ENCODE data around the gene LETM1.

Gene LETM1

DNA sequence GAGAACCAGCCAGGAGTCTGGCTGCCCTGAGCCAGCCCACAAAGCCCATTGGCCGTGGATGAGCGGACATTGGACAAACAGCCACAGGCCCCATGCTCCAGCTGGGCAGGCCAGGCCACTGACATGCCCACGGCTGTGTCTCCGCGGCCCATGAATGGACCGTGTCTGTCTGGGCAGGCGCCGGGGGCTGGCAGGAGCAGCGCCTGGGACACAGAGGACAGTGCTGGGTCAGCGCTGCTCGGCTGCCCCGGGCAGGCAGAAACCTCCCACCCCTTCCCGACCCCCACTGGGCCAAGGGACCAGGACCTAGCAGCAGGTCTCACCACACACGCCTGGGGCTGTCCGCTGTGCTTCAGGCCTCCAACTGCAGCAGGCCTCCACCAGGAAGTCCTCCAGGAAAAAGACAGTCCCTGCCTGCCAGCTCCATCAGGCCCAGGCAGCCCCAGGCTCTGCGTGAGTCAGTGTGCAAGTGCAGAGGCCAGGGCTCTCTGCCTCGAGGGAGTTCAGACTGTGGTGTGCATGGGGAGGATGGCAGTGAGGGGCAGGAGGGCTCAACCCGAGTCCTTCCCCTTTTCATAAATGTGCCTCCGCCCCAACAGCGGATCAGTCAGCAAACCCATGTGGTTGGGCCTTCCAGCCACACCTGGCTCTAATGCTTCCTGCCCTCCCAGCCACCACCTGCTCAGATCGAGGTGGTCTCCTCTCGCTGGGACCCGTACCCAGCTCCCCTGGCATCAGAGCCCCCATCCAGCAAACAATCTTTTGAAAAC, 80.0 kb downstream of the LETM1 start:
- no peak for TF ChIP-seq POU6F1 (CRISPR knock-in tag; IDR thresholded peaks at IDR 0.05; ENCODE audit: borderline replicate concordance, low read depth)
- no peak for TF ChIP-seq ZNF70 (CRISPR knock-in tag; IDR thresholded peaks at IDR 0.05)

GRCh38 chr4:1773754-1774153, 82.2 kb downstream of the LETM1 start:
- no peak for ATAC-seq
- TF ChIP-seq OSR1 (CRISPR knock-in tag; IDR thresholded peaks at IDR 0.05) (no peak), ZNF8 (CRISPR knock-in tag; IDR thresholded peaks at IDR 0.05) (no peak), CSRNP3 (CRISPR knock-in tag; IDR thresholded peaks at IDR 0.05) (no peak), GLIS3 (CRISPR knock-in tag; IDR thresholded peaks at IDR 0.05) (no peak), ESRRG (CRISPR knock-in tag; IDR thresholded peaks at IDR 0.05) (no peak), POU6F1 (CRISPR knock-in tag; IDR thresholded peaks at IDR 0.05; ENCODE audit: borderline replicate concordance, low read depth) (no peak), ZC3H10 (CRISPR knock-in tag; IDR thresholded peaks at IDR 0.05) (no peak), ZNF70 (CRISPR knock-in tag; IDR thresholded peaks at IDR 0.05) (no peak), SNAI2 (CRISPR knock-in tag; IDR thresholded peaks at IDR 0.05) (no peak), ZFP30 (CRISPR knock-in tag; IDR thresholded peaks at IDR 0.05) (no peak), PPARA (CRISPR knock-in tag; IDR thresholded peaks at IDR 0.05; ENCODE audit: borderline replicate concordance) (no peak), CREB5 (CRISPR knock-in tag; IDR thresholded peaks at IDR 0.05; ENCODE audit: low read depth) (no peak), ARNTL (CRISPR knock-in tag; IDR thresholded peaks at IDR 0.05; ENCODE audit: borderline replicate concordance, low read depth) (no peak), BACH2 (CRISPR knock-in tag; IDR thresholded peaks at IDR 0.05; ENCODE audit: borderline replicate concordance) (no peak), RARB (CRISPR knock-in tag; IDR thresholded peaks at IDR 0.05) (no peak), ZNF565 (CRISPR knock-in tag; conservative IDR thresholded peaks at IDR 0.05; ENCODE audit: low read depth) (no peak)
- TF ChIP-seq, protein P1, sequence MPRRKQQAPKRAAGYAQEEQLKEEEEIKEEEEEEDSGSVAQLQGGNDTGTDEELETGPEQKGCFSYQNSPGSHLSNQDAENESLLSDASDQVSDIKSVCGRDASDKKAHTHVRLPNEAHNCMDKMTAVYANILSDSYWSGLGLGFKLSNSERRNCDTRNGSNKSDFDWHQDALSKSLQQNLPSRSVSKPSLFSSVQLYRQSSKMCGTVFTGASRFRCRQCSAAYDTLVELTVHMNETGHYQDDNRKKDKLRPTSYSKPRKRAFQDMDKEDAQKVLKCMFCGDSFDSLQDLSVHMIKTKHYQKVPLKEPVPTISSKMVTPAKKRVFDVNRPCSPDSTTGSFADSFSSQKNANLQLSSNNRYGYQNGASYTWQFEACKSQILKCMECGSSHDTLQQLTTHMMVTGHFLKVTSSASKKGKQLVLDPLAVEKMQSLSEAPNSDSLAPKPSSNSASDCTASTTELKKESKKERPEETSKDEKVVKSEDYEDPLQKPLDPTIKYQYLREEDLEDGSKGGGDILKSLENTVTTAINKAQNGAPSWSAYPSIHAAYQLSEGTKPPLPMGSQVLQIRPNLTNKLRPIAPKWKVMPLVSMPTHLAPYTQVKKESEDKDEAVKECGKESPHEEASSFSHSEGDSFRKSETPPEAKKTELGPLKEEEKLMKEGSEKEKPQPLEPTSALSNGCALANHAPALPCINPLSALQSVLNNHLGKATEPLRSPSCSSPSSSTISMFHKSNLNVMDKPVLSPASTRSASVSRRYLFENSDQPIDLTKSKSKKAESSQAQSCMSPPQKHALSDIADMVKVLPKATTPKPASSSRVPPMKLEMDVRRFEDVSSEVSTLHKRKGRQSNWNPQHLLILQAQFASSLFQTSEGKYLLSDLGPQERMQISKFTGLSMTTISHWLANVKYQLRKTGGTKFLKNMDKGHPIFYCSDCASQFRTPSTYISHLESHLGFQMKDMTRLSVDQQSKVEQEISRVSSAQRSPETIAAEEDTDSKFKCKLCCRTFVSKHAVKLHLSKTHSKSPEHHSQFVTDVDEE (CRISPR knock-in tag; IDR thresholded peaks at IDR 0.05): no peak

More for the DNA sequence above, 80.0 kb downstream of the LETM1 start:
- no peak; the same call in 2 of the 3 replicates for ATAC-seq

- ATAC-seq: peak; percentile 5; the same call in 1 of the 3 replicates
These were observed 83.0 kb downstream of the LETM1 start for GRCh38 chr4:1772853-1773538.

More at GRCh38 chr4:1772853-1773538, 83.0 kb downstream of the LETM1 start:
- TF ChIP-seq ARNTL (CRISPR knock-in tag; IDR thresholded peaks at IDR 0.05; ENCODE audit: borderline replicate concordance, low read depth): no peak
- no peak for TF ChIP-seq PPARA (CRISPR knock-in tag; IDR thresholded peaks at IDR 0.05; ENCODE audit: borderline replicate concordance)
- TF ChIP-seq RARB (CRISPR knock-in tag; IDR thresholded peaks at IDR 0.05): no peak
- no peak for TF ChIP-seq TOX (CRISPR knock-in tag; IDR thresholded peaks at IDR 0.05; ENCODE audit: borderline replicate concordance)
- no peak for TF ChIP-seq CREB5 (CRISPR knock-in tag; IDR thresholded peaks at IDR 0.05; ENCODE audit: low read depth)
- TF ChIP-seq ZFP30 (CRISPR knock-in tag; IDR thresholded peaks at IDR 0.05): no peak
- TF ChIP-seq ZFP3 (CRISPR knock-in tag; IDR thresholded peaks at IDR 0.05): no peak
- no peak for TF ChIP-seq POU6F1 (CRISPR knock-in tag; IDR thresholded peaks at IDR 0.05; ENCODE audit: borderline replicate concordance, low read depth)
- TF ChIP-seq, protein P2, sequence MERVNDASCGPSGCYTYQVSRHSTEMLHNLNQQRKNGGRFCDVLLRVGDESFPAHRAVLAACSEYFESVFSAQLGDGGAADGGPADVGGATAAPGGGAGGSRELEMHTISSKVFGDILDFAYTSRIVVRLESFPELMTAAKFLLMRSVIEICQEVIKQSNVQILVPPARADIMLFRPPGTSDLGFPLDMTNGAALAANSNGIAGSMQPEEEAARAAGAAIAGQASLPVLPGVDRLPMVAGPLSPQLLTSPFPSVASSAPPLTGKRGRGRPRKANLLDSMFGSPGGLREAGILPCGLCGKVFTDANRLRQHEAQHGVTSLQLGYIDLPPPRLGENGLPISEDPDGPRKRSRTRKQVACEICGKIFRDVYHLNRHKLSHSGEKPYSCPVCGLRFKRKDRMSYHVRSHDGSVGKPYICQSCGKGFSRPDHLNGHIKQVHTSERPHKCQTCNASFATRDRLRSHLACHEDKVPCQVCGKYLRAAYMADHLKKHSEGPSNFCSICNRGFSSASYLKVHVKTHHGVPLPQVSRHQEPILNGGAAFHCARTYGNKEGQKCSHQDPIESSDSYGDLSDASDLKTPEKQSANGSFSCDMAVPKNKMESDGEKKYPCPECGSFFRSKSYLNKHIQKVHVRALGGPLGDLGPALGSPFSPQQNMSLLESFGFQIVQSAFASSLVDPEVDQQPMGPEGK (CRISPR knock-in tag; IDR thresholded peaks at IDR 0.05; ENCODE audit: borderline replicate concordance): no peak
- no peak for TF ChIP-seq BACH2 (CRISPR knock-in tag; IDR thresholded peaks at IDR 0.05; ENCODE audit: borderline replicate concordance)
- no peak for TF ChIP-seq OSR1 (CRISPR knock-in tag; IDR thresholded peaks at IDR 0.05)
- no peak for TF ChIP-seq ISL1 (CRISPR knock-in tag; IDR thresholded peaks at IDR 0.05)
- no peak for TF ChIP-seq ZNF565 (CRISPR knock-in tag; conservative IDR thresholded peaks at IDR 0.05; ENCODE audit: low read depth)

All from SK-N-SH treated with all-trans-retinoic acid at 6 μM for 48 hours (cell line).